Fibroblast of skin of left biceps (primary cell): ENCODE data around the gene CDK5.
"Not testable (repeated sequence)": the region's sequence is repeated elsewhere in the genome, so short reads cannot be mapped to it uniquely, and the experiment has no call there.

Experiments
- DNase-seq, 2 experiments: peaks; one replicate each; pipeline ENCODE4 v3.0.0-alpha.2; 2013; ENCODE audit warnings: low read depth in 2 of 2

Gene CDK5

DNA sequence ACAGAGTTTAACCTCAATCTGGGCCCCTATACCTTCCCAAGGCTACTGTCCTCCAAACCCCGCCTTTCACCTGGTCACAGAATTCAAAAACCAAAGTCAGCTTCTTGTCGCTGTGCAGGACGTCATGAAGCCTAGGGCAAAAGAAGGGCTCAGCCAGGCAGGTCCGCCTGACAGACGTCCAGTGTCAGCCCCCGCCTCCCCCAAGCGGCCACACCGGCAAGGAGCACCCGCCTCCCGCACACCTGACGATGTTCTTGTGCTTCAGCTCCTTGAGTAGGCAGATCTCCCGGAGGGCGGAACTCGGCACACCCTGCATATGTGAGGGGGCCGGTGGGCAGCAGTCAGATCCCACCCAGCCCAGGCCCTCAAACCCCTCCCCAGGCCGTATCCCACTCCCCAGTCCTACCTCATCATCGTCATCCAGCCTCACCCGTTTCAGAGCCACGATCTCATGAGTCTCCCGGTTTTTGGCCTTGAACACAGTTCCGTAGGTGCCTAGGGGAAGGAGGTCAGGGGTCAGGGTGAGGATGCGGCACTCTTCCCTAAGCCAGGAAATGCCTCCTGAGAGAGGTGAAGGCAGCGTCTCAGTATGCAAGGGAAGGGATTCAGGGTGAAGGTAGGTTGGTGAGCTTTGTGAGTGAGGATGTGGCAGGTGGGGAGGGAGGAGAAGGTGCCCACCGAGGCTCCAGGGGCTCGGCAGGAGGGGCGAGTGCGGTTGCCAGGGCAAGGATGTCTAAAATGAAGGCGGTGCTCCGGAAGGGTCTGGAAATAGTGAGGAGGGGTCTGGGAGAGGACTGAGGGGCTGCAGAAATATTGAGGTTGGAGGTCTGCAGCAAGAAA is 811 bp downstream of the CDK5 start:
- DNase-seq = no peak

GRCh38 chr7:151056283-151056665 is 1.4 kb downstream of the CDK5 start:
- DNase-seq = no peak

DNA sequence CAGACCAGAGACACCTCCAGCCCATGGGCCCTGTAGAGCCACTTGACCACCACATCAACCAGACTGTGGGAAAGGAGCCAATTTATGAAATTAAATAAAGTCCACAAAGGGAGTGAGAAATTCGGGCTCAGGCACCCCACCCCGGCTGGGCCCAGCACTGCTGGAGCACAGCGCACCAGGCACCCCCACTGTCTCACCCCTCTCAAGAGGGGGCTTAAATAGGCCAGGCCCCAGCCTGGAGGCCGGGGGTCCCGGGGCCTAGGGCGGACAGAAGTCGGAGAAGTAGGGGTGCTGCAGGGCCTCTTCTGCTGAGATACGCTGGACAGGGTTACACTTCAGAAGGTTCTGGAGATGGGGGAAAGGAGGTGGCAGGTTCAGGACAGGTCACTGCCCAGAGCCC is 3.9 kb downstream of the CDK5 start:
- DNase-seq = no peak

DNA sequence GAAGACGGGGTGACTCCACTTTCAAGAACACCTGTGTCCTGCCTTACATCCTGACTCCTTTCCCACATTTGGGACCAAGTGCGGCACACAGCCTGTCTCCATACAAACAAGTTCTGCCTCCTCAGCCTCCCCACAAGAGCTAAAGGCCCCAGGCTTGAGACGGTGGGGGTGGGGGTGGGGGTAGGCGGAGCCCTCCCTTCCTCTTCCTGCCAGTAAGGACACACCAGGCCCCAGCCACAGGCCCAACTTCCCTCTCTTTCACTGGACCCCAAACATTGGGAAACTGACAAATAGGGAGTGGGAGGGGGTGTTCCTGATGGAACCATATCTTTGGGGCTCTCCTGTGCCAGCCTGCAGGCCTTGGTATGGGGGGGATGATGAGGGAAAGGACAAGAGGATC is 4.6 kb downstream of the CDK5 start:
- DNase-seq = no peak

- DNase-seq = no peak
Measured at GRCh38 chr7:151051108-151051507, 6.6 kb downstream of the CDK5 start.

GRCh38 chr7:151048911-151049463 is 8.7 kb downstream of the CDK5 start:
- DNase-seq = no peak

DNA sequence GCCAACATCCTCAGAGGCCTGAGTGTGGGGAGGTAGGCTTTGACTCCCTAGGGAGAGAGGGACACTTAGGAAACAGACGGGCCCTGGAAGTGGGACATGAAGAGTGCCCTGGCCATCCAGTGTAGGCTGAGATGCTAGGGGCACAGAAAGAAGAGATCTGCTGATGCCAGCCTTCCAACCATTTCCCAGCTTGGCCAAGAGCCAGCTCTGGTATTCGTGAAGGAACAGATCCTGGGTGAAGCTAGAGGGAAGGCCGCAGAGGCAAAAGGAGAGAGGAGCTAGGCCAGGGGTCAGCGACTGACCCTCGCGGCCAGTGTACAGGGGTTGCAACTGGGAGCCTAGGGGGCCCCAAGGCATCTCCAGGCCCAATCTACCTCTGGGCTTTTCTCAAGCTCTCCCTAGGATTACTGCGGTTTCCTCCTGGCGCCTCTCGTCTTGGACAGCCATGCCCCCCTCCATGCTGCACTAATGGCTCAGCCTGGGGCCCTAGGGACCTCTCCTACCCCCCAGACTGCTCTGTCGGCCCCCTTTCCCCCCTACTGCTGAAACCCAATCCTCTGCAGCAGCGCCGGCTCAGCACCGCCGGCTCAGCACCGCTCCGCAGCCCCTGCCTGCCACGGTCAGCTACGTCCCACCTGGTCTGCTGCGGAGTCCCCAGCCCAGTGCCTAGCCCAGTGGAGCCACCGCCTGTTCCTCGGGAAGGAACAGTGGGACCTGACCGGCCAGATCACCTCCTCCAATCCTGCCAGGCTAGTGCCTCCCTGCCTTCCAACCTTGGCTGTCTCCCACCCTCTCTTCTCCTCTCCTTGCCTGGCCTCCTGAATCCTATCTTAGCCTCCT is 9.5 kb downstream of the CDK5 start, which contains the start of gene ASIC3:
Gene ASIC3 (plus strand): TSS at position 556 of the 840 bp plus-strand sequence. CDS start 355 bp downstream, outside the sequence.
- DNase-seq = no peak

DNA sequence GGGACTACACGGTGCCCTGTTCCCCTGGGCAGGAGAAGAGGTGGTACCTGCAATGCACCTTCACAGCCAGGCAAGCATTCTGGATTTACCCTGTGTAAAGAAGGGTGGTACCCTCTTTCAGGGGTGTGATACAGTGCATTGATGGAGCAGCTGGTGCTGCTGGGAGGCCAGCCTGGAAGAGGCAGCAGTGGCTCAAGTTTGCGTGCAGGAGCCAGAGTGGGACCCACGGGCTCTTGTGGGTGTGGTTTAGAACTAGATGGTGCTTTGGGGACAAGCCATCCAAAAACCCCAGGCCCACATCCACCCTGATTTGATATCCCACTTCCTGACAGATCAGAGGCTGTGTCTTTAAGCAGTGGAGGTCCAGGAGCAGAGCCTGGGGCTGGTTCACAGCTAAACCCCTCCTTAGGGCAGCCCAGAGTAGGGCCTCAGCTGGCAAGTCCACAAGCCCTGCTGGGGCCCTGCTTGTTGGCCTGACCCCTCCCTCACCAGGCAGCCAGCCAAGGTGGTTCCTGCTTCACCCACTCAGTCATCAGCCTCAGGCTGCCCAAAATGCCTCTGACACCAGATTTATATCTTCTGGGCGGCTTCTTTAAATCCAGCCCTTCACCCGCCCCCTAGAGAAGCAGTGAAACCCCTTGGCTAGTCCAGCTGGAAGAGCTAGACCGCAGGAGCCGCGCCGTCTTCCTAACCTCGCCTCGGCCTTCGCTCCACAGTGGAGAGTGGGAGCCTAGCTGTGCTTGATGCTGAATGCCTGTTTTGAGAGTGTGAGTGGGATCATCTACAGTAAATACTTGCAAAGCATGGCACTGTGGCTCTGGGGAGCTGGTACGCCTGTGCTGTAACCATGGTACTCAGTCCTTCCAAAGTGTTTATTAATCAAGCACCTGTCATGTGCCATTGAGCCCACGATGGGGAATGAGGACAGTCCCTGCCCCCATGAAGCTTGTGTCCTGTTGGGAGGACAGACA is 10.8 kb downstream of the CDK5 start:
- DNase-seq = no peak

DNA sequence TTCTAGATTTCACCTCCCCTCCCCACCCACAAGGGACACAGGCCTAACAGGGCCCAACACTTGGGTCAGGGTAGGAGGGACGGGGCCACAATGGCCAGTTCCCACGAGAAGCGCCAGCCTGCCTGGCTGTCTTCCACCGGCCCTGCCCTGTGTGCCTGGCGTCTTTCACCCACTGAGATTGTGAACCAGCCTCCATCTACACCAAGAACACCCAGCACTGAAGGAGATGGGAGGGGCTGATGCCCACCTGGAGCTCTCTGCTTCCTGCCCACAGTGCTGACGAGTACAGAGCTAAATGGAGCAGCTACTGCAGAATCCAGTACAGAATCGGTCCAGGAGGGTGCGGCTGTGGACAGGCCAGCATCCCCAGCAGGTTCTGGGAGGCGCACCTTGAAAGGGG is 11.7 kb downstream of the CDK5 start:
- DNase-seq = no peak

DNA sequence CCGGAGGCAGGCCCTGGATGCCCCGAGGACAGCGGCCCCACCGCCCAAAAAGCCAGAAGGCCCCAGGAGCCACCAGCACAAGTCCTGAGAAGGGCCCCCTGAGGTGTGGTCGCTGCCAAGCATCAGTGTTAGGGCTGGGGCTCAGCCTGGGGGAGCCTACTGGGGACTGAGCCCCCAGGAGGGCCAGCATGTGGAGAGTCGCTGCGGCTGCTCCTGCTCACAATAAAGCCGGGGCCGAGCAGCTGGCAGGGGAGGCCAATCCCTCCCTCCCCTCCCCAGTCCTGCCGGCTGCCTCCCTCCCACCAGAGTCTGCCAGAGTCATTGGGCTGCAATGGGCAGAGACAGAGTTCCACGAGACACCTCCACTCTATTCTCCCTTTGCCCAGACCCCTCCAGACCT is 12.4 kb downstream of the CDK5 start:
- no peak for DNase-seq

GRCh38 chr7:151043959-151044358 is 13.7 kb downstream of the CDK5 start:
- DNase-seq = no peak

DNA sequence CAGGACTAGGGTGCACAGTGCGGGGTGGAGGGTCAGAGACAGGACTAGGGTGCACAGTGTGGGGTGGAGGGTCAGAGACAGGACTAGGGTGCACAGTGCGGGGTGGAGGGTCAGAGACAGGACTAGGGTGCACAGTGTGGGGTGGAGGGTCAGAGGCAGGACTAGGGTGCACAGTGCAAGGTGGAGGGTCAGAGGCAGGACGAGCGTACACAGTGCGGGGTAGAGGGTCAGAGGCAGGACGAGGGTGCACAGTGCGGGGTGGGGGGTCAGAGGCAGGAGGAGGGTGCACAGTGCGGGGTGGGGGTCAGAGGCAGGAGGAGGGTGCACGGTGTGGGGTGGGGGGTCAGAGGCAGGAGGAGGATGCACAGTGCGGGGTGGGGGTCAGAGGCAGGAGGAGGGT is 14.2 kb downstream of the CDK5 start:
- not testable (repeated sequence) for DNase-seq

GRCh38 chr7:151040616-151041375 is 16.9 kb downstream of the CDK5 start:
- no peak for DNase-seq

GRCh38 chr7:151039850-151040548 is 17.7 kb downstream of the CDK5 start:
- no peak for DNase-seq

- DNase-seq = no peak
Measured at GRCh38 chr7:151038951-151039849, 18.5 kb downstream of the CDK5 start.

DNA sequence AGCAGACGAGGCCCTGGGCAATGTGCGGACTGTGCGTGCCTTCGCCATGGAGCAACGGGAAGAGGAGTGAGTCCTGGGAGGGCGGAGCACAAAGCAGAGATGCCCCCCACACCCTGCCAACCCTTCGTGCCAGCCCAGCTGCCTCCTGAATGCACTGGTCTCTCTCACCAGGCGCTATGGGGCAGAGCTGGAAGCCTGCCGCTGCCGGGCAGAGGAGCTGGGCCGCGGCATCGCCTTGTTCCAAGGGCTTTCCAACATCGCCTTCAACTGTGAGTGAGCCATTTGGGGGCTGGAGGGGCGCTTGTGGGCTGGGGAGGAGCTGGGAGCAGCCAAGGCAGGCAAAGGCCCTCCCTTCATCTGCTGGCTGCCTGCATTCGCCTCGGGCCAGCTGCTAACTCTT is 21.8 kb downstream of the CDK5 start:
- DNase-seq = no peak

DNA sequence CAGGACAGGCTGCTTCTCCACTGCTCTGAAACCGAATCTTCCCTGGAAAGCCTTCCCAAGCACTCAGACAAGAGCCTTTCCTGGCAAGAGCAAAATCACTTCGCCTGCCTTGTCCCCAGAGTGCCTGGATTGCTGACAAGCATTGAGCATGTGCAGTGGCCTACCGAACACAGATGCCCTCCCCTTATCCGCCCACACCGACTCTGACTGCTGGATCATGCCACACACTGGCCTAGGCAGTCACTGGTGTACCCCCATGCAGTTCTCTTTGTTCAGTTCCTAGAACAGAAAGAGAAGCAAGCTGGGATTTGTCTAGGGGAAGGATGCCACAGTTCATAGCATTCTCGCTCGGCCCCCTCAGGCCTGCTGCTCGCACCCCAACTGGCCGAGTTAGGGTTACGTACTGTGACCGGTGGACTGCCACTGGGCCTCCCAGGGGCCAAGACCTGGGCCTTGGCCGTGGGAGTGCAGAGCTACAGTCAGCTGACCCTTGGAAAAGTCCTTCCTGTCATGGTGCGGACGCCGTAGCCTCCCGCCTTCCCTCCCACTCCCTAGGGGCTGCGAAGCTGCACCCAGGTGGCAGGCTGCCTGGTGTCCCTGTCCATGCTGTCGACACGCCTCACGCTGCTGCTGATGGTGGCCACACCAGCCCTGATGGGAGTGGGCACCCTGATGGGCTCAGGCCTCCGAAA is 22.5 kb downstream of the CDK5 start:
- no peak for DNase-seq

- DNase-seq = no peak
Measured at GRCh38 chr7:151034312-151035025, 23.2 kb downstream of the CDK5 start.
